CD4-positive, alpha-beta memory T cell (primary cell): Measurements from ENCODE around the gene CYTH3. TPM values are rescaled to one million over a fixed set of nuclear protein-coding genes. Genes with fewer than 3 reads are reported as not detected.
"Not testable (repeated sequence)": the region's sequence is repeated elsewhere in the genome, so short reads cannot be mapped to it uniquely, and the experiment has no call there.

Source experiments
- CTCF ChIA-PET: fragments of 350-600 bp; sonication (Branson Sonifier 250); formaldehyde crosslinking; loops from one replicate; lab custom pipeline; 2021; ENCODE audit warnings: inconsistent platforms; ENCODE audit not compliant: partially characterized antibody; lab: Charles Lee
- POLR2A ChIA-PET: fragments of 350-600 bp; sonication (Branson Sonifier 250); formaldehyde crosslinking; loops from one replicate; lab custom pipeline; 2021; ENCODE audit not compliant: partially characterized antibody; lab: Charles Lee
- DNase-seq, 5 donors: peaks; one replicate each; pipeline versions ENCODE4 v3.0.0 to v3.0.0-alpha.2; 2020 to 2022; ENCODE audit warnings: mixed read lengths in 1 of 5
- H3K27ac ChIP-seq: one replicate; pipeline ENCODE4 v1.7.0; 2013; ENCODE audit warnings: low read depth, low read length
- H3K27me3 ChIP-seq: 2 replicates; pipeline ENCODE4 v1.7.0; 2013; ENCODE audit warnings: mild to moderate bottlenecking, low read length, moderate library complexity; ENCODE audit not compliant: insufficient read depth
- H3K36me3 ChIP-seq: 2 replicates; pipeline ENCODE4 v1.7.0; 2013; ENCODE audit warnings: mild to moderate bottlenecking, low read length, moderate library complexity; ENCODE audit not compliant: insufficient read depth
- H3K4me1 ChIP-seq: 2 replicates; pipeline ENCODE4 v1.7.0; 2013; ENCODE audit warnings: mild to moderate bottlenecking, low read length, moderate library complexity; ENCODE audit not compliant: insufficient read depth
- H3K4me3 ChIP-seq, 2 donors: one replicate each; pipeline ENCODE4 v1.7.0; 2013; ENCODE audit warnings: low read length in 2 of 2, mild to moderate bottlenecking in 1 of 2
- H3K9me3 ChIP-seq, 2 donors: one replicate each; pipeline ENCODE4 v1.7.0; 2013; ENCODE audit warnings: low read length in 2 of 2, control low read depth in 1 of 2; ENCODE audit not compliant: control insufficient read depth in 1 of 2
- H3K27ac Mint-ChIP-seq, 7 donors: one replicate each; pipeline ENCODE4 v1.8.0; 2020 to 2021; ENCODE audit warnings: mixed read lengths in 7 of 7, mild to moderate bottlenecking in 6 of 7, inconsistent platforms in 3 of 7, moderate library complexity in 3 of 7
- H3K27me3 Mint-ChIP-seq, 2 donors: one replicate each; pipeline ENCODE4 v1.8.0; 2020 to 2021; ENCODE audit warnings: mixed read lengths in 2 of 2
- H3K36me3 Mint-ChIP-seq, 2 donors: one replicate each; pipeline ENCODE4 v1.8.0; 2020 to 2021; ENCODE audit warnings: mixed read lengths in 2 of 2, inconsistent platforms in 1 of 2, mild to moderate bottlenecking in 1 of 2
- H3K4me1 Mint-ChIP-seq, 4 donors: one replicate each; pipeline ENCODE4 v1.8.0; 2020 to 2021; ENCODE audit warnings: mixed read lengths in 4 of 4, mild to moderate bottlenecking in 1 of 4
- H3K4me3 Mint-ChIP-seq, 8 donors: one replicate each; pipeline ENCODE4 v1.8.0; 2020 to 2021; ENCODE audit warnings: mixed read lengths in 8 of 8, mild to moderate bottlenecking in 7 of 8, moderate library complexity in 6 of 8, inconsistent platforms in 3 of 8
- H3K9me3 Mint-ChIP-seq, 8 donors: one replicate each; pipeline ENCODE4 v1.8.0; 2020 to 2021; ENCODE audit warnings: mixed read lengths in 8 of 8, mild to moderate bottlenecking in 5 of 8, inconsistent platforms in 3 of 8, moderate library complexity in 1 of 8
- intact Hi-C: fragments of 100-400 bp; cut with micrococcal nuclease; formaldehyde crosslinking; loops from one replicate; pipeline ENCODE4 v1.15.1; 2023
- polyA plus RNA-seq, 2 donors: library from polyadenylated mRNA; unstranded; fragments of 300-500 nt; fragmentation: Illumina TruSeq; gene quantifications; one replicate each; pipeline ENCODE4 v1.2.3, GENCODE V29; 2021
- total RNA-seq, 2 experiments: library from RNA; stranded (reverse); gene quantifications; one replicate each; pipeline ENCODE4 v1.2.3, GENCODE V29; 2021

The CYTH3 gene
- total and polyA plus RNA-seq, 4 experiments from 2014 or later = 4.0 to 9.1 (median 7.2) TPM

- intact Hi-C loops = no loop called here
- H3K4me1 Mint-ChIP-seq = peaks cover 0 to 11% (median 5%) of the 10 kb centered on the region in 4 donors
- no peak overlapping the region for H3K27ac Mint-ChIP-seq
- no peak overlapping the region for H3K4me3 Mint-ChIP-seq
- no peaks in the 10 kb centered on the region for H3K27me3 Mint-ChIP-seq
- H3K27ac ChIP-seq = no peak overlapping the region
- no peaks in the 10 kb centered on the region for H3K4me1 ChIP-seq
- CTCF ChIA-PET = no interaction called here
- H3K36me3 ChIP-seq = no peaks in the 10 kb centered on the region
- no peak overlapping the region for H3K4me3 ChIP-seq
- no peaks in the 10 kb centered on the region for H3K36me3 Mint-ChIP-seq
- no peaks in the 10 kb centered on the region for H3K27me3 ChIP-seq
- no peaks in the 10 kb centered on the region for H3K9me3 Mint-ChIP-seq
- POLR2A ChIA-PET = no interaction called here
- no peak for DNase-seq
- no peaks in the 10 kb centered on the region for H3K9me3 ChIP-seq
Observed at GRCh38 chr7:6198689-6199595, 73.5 kb downstream of the CYTH3 start.

- POLR2A ChIA-PET = no interaction called here
- no peak overlapping the region for H3K27ac Mint-ChIP-seq
Observed at GRCh38 chr7:6197801-6198551, 74.4 kb downstream of the CYTH3 start.

GRCh38 chr7:6193709-6194108, 78.7 kb downstream of the CYTH3 start:
- DNase-seq = no peak
- Histone ChIP-seq H3K4me1 (no peaks in the 10 kb centered on the region), H3K36me3 (no peaks in the 10 kb centered on the region), H3K4me3 (no peak overlapping the region), H3K27me3 (no peaks in the 10 kb centered on the region), H3K27ac (no peak overlapping the region), H3K9me3 (no peaks in the 10 kb centered on the region)
- H3K36me3 Mint-ChIP-seq = peaks cover 2 to 4% of the 10 kb centered on the region in 2 donors
- H3K4me3 Mint-ChIP-seq = no peak overlapping the region
- ChIA-PET CTCF (interaction anchor here (0.7 kb wide), 1 partner anchor 33 kb away, joined by 4 read pairs; no protein-coding TSS in a partner anchor), POLR2A (no interaction called here)
- no peaks in the 10 kb centered on the region for H3K9me3 Mint-ChIP-seq
- H3K4me1 Mint-ChIP-seq = peaks cover 0 to 7% (median 3%) of the 10 kb centered on the region in 4 donors
- peak overlapping the region in 1 of 7 donors; percentile 43 for H3K27ac Mint-ChIP-seq
- H3K27me3 Mint-ChIP-seq = no peaks in the 10 kb centered on the region
- intact Hi-C loops = no loop called here

More at GRCh38 chr7:6197801-6198551, 74.4 kb downstream of the CYTH3 start:
- H3K27me3 Mint-ChIP-seq = no peaks in the 10 kb centered on the region
- no peak for DNase-seq
- peaks cover 0 to 11% (median 4%) of the 10 kb centered on the region in 4 donors for H3K4me1 Mint-ChIP-seq
- intact Hi-C loops = no loop called here
- CTCF ChIA-PET = no interaction called here
- Histone ChIP-seq H3K27me3 (no peaks in the 10 kb centered on the region), H3K4me3 (no peak overlapping the region), H3K27ac (no peak overlapping the region), H3K36me3 (no peaks in the 10 kb centered on the region), H3K4me1 (no peaks in the 10 kb centered on the region), H3K9me3 (no peaks in the 10 kb centered on the region)
- no peaks in the 10 kb centered on the region for H3K36me3 Mint-ChIP-seq
- no peak overlapping the region for H3K4me3 Mint-ChIP-seq
- H3K9me3 Mint-ChIP-seq = no peaks in the 10 kb centered on the region

DNA sequence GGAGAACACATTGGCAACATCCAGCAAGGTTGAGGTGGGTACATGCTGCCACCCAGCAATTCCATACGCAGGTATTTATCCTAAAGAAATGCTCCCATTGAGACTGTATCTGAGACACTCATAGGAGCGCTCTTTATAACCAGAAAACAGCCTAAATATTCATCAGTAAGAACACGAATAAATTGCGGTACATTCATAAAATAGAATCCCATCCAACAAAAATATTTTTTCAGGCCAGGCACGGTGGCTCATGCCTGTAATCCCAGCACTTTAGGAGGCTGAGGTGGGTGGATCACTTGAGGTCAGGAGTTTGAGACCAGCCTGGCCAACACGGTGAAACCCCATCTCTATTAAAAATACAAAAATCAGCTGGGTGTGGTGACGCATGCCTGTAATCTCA, 81.9 kb downstream of the CYTH3 start:
- H3K36me3 Mint-ChIP-seq = peaks cover 9 to 13% of the 10 kb centered on the region in 2 donors
- CTCF ChIA-PET = not testable (repeated sequence)

GRCh38 chr7:6188389-6188788, 84.0 kb downstream of the CYTH3 start:
- intact Hi-C loops = no loop called here
- Histone ChIP-seq H3K27ac (no peak overlapping the region), H3K36me3 (no peaks in the 10 kb centered on the region), H3K4me3 (no peak overlapping the region), H3K9me3 (no peaks in the 10 kb centered on the region), H3K27me3 (no peaks in the 10 kb centered on the region), H3K4me1 (no peaks in the 10 kb centered on the region)
- no peaks in the 10 kb centered on the region for H3K9me3 Mint-ChIP-seq
- H3K36me3 Mint-ChIP-seq = peaks cover 9 to 13% of the 10 kb centered on the region in 2 donors
- no peaks in the 10 kb centered on the region for H3K4me1 Mint-ChIP-seq
- no peak for DNase-seq
- ChIA-PET CTCF (no interaction called here), POLR2A (no interaction called here)
- H3K27me3 Mint-ChIP-seq = no peaks in the 10 kb centered on the region
- no peak overlapping the region for H3K27ac Mint-ChIP-seq
- H3K4me3 Mint-ChIP-seq = no peak overlapping the region

More for the DNA sequence above, 81.9 kb downstream of the CYTH3 start:
- H3K4me3 Mint-ChIP-seq, H3K4me1 ChIP-seq, H3K4me3 ChIP-seq, H3K27ac Mint-ChIP-seq, H3K4me1 Mint-ChIP-seq, DNase-seq, intact Hi-C loops, POLR2A ChIA-PET, H3K36me3 ChIP-seq, H3K27me3 Mint-ChIP-seq, H3K9me3 Mint-ChIP-seq, H3K27me3 ChIP-seq, H3K27ac ChIP-seq, H3K9me3 ChIP-seq: not testable (repeated sequence)

DNA sequence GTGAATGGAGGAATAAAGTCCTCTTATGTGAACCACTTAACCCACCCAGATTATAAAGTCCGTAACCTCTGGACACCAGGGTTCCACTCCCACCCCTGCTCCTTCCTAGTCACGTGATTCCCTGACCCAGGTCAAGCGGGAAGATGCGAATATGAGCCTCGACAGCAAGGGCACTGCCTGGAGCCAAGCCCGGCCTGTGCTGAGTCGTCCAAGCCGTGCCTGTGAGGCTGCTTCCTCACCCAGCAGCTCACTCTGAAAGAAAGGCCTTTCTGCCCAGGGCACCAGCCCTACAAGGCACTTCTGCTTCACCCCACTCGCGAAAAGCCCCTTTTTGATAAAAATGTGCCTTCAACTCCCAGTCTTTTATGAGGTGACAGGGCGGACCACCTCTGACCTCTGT, 85.8 kb downstream of the CYTH3 start:
- Histone ChIP-seq H3K4me1 (no peaks in the 10 kb centered on the region), H3K36me3 (no peaks in the 10 kb centered on the region), H3K27me3 (no peaks in the 10 kb centered on the region), H3K4me3 (no peak overlapping the region), H3K9me3 (no peaks in the 10 kb centered on the region), H3K27ac (no peak overlapping the region)
- no peaks in the 10 kb centered on the region for H3K27me3 Mint-ChIP-seq
- peak overlapping the region in 1 of 7 donors; percentile 49 for H3K27ac Mint-ChIP-seq
- H3K9me3 Mint-ChIP-seq = no peaks in the 10 kb centered on the region
- ChIA-PET POLR2A (no interaction called here), CTCF (no interaction called here)
- DNase-seq = no peak
- H3K36me3 Mint-ChIP-seq = peaks cover 9 to 13% of the 10 kb centered on the region in 2 donors
- H3K4me3 Mint-ChIP-seq = no peak overlapping the region
- intact Hi-C loops = no loop called here
- peaks cover 0 to 2% (median 0%) of the 10 kb centered on the region in 4 donors for H3K4me1 Mint-ChIP-seq

GRCh38 chr7:6182993-6183392, 89.4 kb downstream of the CYTH3 start:
- Histone ChIP-seq H3K27ac (no peak overlapping the region), H3K27me3 (no peaks in the 10 kb centered on the region), H3K4me3 (no peak overlapping the region), H3K4me1 (no peaks in the 10 kb centered on the region), H3K9me3 (no peaks in the 10 kb centered on the region), H3K36me3 (no peaks in the 10 kb centered on the region)
- CTCF ChIA-PET = no interaction called here
- peaks cover 4 to 9% of the 10 kb centered on the region in 2 donors for H3K36me3 Mint-ChIP-seq
- H3K27ac Mint-ChIP-seq = peak overlapping the region in 2 of 7 donors; percentile 71 to 83
- H3K4me3 Mint-ChIP-seq = no peak overlapping the region
- DNase-seq = no peak
- H3K4me1 Mint-ChIP-seq = peaks cover 0 to 7% (median 0%) of the 10 kb centered on the region in 4 donors
- no peaks in the 10 kb centered on the region for H3K9me3 Mint-ChIP-seq
- intact Hi-C loops = no loop called here
- no peaks in the 10 kb centered on the region for H3K27me3 Mint-ChIP-seq
- POLR2A ChIA-PET = no interaction called here
